IMR-90 (cell line): Measurements from ENCODE around the gene SCYL2. TPM values are rescaled to one million over a fixed set of nuclear protein-coding genes. Genes with fewer than 3 reads are reported as not detected.
"Not testable (repeated sequence)": the region's sequence is repeated elsewhere in the genome, so short reads cannot be mapped to it uniquely, and the experiment has no call there.

Experiments used
- ATAC-seq: fragments of 200-7000 bp; cut with Tn5 transposase; 2 replicates; pipeline ENCODE4 v1.9.1; 2020; ENCODE audit warnings: low read depth, mild to moderate bottlenecking, moderate library complexity
- BruUV-seq: library from RNA; stranded (reverse); fragments of 400-500 nt; replicated peaks from 2 replicates; lab custom pipeline; 2021; lab: Mats Ljungman, UMichigan
- CTCF ChIA-PET: fragments of 300-600 bp; formaldehyde crosslinking; extraction: SDS; loops from one replicate; lab custom pipeline; 2021; ENCODE audit warnings: antibody characterized with exemption; lab: Yijun Ruan, JAX
- POLR2A ChIA-PET: fragments of 300-600 bp; sonication (Branson Sonifier 250); formaldehyde crosslinking; loops from one replicate; lab custom pipeline; 2022; ENCODE audit warnings: antibody characterized with exemption; ENCODE audit not compliant: unreplicated experiment; lab: Charles Lee
- DNase-seq: peaks from one replicate; pipeline ENCODE4 v3.0.0; 2013
- H2AFZ ChIP-seq: replicated peaks from 2 replicates; pipeline ENCODE3; 2013; ENCODE audit warnings: low read length, mild to moderate bottlenecking; ENCODE audit not compliant: poor library complexity
- H2AK5ac ChIP-seq: 2 replicates; pipeline ENCODE4 v1.6.1; 2013; ENCODE audit warnings: low read depth, low read length, inconsistent platforms
- H2AK9ac ChIP-seq: replicated peaks from 2 replicates; pipeline ENCODE3; 2013; ENCODE audit warnings: mild to moderate bottlenecking, low read depth, low read length, moderate library complexity; ENCODE audit not compliant: poor library complexity
- H2BK120ac ChIP-seq: 2 replicates; pipeline ENCODE4 v1.6.1; 2013; ENCODE audit warnings: low read depth, low read length, inconsistent platforms
- H2BK15ac ChIP-seq: 3 replicates; pipeline ENCODE4 v1.6.1; 2013; ENCODE audit warnings: low read depth, low read length, inconsistent platforms
- H2BK20ac ChIP-seq: 2 replicates; pipeline ENCODE4 v1.6.1; 2013; ENCODE audit warnings: low read depth, mild to moderate bottlenecking, inconsistent platforms, low read length, moderate library complexity
- H2BK5ac ChIP-seq: 2 replicates; pipeline ENCODE4 v1.6.1; 2013; ENCODE audit warnings: mild to moderate bottlenecking, low read depth, low read length, inconsistent platforms; ENCODE audit not compliant: poor library complexity, severe bottlenecking
- H3K14ac ChIP-seq: replicated peaks from 2 replicates; pipeline ENCODE4 v1.6.1; 2013; ENCODE audit warnings: low read depth, low read length, inconsistent platforms
- H3K18ac ChIP-seq: 2 replicates; pipeline ENCODE4 v1.6.1; 2013; ENCODE audit warnings: low read depth, low read length, control low read depth
- H3K23ac ChIP-seq: 2 replicates; pipeline ENCODE4 v1.6.1; 2013; ENCODE audit warnings: low read depth, low read length, inconsistent platforms
- H3K27ac ChIP-seq: 2 replicates; pipeline ENCODE4 v1.5.1; 2013; ENCODE audit warnings: mild to moderate bottlenecking, control low read depth, low read length; ENCODE audit not compliant: insufficient read depth
- H3K27me3 ChIP-seq: 2 replicates; pipeline ENCODE4 v1.6.1; 2013; ENCODE audit warnings: low read length; ENCODE audit not compliant: control insufficient read depth, insufficient read depth
- H3K36me3 ChIP-seq: 2 replicates; pipeline ENCODE4 v1.6.1; 2013; ENCODE audit warnings: low read length, mixed read lengths; ENCODE audit not compliant: control insufficient read depth, insufficient read depth
- H3K4ac ChIP-seq: 2 replicates; pipeline ENCODE4 v1.6.1; 2013; ENCODE audit warnings: low read depth, low read length, inconsistent platforms
- H3K4me1 ChIP-seq: 2 replicates; pipeline ENCODE4 v1.6.1; 2013; ENCODE audit warnings: low read length, mixed read lengths; ENCODE audit not compliant: control insufficient read depth, insufficient read depth
- H3K4me2 ChIP-seq: 2 replicates; pipeline ENCODE4 v1.6.1; 2013; ENCODE audit warnings: low read depth, mild to moderate bottlenecking, control low read depth, low read length, moderate library complexity
- H3K4me3 ChIP-seq: 2 replicates; pipeline ENCODE4 v1.5.1; 2013; ENCODE audit warnings: low read depth, mild to moderate bottlenecking, control low read depth, low read length, moderate library complexity; ENCODE audit not compliant: insufficient read depth
- H3K56ac ChIP-seq: 2 replicates; pipeline ENCODE4 v1.6.1; 2013; ENCODE audit warnings: low read length, inconsistent platforms; ENCODE audit not compliant: insufficient read depth; ENCODE audit errors: extremely low read depth
- H3K79me1 ChIP-seq, 2 experiments: 2 replicates each; pipeline ENCODE4 v1.6.1; 2013; ENCODE audit warnings: low read length in 2 of 2, inconsistent platforms in 1 of 2, low read depth in 1 of 2
- H3K9ac ChIP-seq: 2 replicates; pipeline ENCODE4 v1.6.1; 2013; ENCODE audit warnings: low read depth, low read length, control low read depth
- H3K9me1 ChIP-seq: 2 replicates; pipeline ENCODE4 v1.6.1; 2013; ENCODE audit warnings: low read length, inconsistent platforms; ENCODE audit not compliant: insufficient read depth
- H3K9me3 ChIP-seq: 2 replicates; pipeline ENCODE4 v1.6.1; 2013; ENCODE audit warnings: low read length; ENCODE audit not compliant: control insufficient read depth, insufficient read depth
- H4K20me1 ChIP-seq: 2 replicates; pipeline ENCODE4 v1.6.1; 2013; ENCODE audit warnings: low read length, inconsistent platforms; ENCODE audit not compliant: insufficient read depth
- H4K5ac ChIP-seq: 2 replicates; pipeline ENCODE4 v1.6.1; 2013; ENCODE audit warnings: mild to moderate bottlenecking, low read depth, low read length, control low read depth
- H4K8ac ChIP-seq, 2 experiments: 2 replicates each; pipeline ENCODE4 v1.6.1; 2013; ENCODE audit warnings: low read depth in 2 of 2, low read length in 2 of 2, control low read depth in 1 of 2, inconsistent platforms in 1 of 2
- H4K91ac ChIP-seq: 2 replicates; pipeline ENCODE4 v1.6.1; 2013; ENCODE audit warnings: low read depth, low read length, inconsistent platforms; ENCODE audit not compliant: insufficient read depth
- CHD1 ChIP-seq: IDR thresholded peaks from 2 replicates; pipeline ENCODE4 v1.6.1; 2012; ENCODE audit warnings: low read depth, low read length, improper control_type of control experiment
- MXI1 ChIP-seq: IDR thresholded peaks from 2 replicates; pipeline ENCODE4 v1.6.1; 2012; ENCODE audit warnings: low read depth, mild to moderate bottlenecking, low read length, moderate library complexity, borderline replicate concordance
- POLR2A ChIP-seq: IDR thresholded peaks from 2 replicates; pipeline ENCODE4 v1.6.1; 2012; ENCODE audit warnings: mild to moderate bottlenecking, low read depth, low read length
- RCOR1 ChIP-seq: IDR thresholded peaks from 2 replicates; pipeline ENCODE4 v1.6.1; 2012; ENCODE audit warnings: mild to moderate bottlenecking, low read length, improper control_type of control experiment; ENCODE audit not compliant: insufficient replicate concordance
- SMC3 ChIP-seq: fragments of 150-350 bp; IDR thresholded peaks from 2 replicates; pipeline ENCODE4 v1.6.1; 2016; ENCODE audit warnings: low read depth, mild to moderate bottlenecking, antibody characterized with exemption, low read length, moderate library complexity
- WGBS, 2 experiments: methylation state at CpG; one replicate each; pipeline versions ENCODE4 v1.1.5 to v1.1.7; 2013; ENCODE audit warnings: missing lambda C conversion rate in 2 of 2; ENCODE audit not compliant: insufficient read length in 1 of 2; ENCODE audit errors: extremely low coverage in 2 of 2; 5-methylcytosine and 5-hydroxymethylcytosine counted together
- dilution Hi-C: fragments of 300-500 bp; cut with HindIII; formaldehyde crosslinking; loops from one replicate; pipeline ENCODE4 v1.14.3; 2018; ENCODE audit warnings: low sequenced_read_pairs; ENCODE audit not compliant: unreplicated experiment
- in situ Hi-C: fragments of 300-500 bp; cut with MboI; formaldehyde crosslinking; loops from 3 replicates; pipeline ENCODE4 v1.14.3; 2019; ENCODE audit warnings: low sequenced_read_pairs, inconsistent platforms, mixed read lengths
- intact Hi-C: fragments of 100-400 bp; cut with micrococcal nuclease; formaldehyde crosslinking; loops from 2 replicates; pipeline ENCODE4 v1.10.0; 2022
- polyA plus RNA-seq, 3 experiments: library from polyadenylated mRNA; depleted of rRNA; stranded (reverse); fragments of >200 nt; gene quantifications; 2 replicates each; pipeline ENCODE4 v1.2.3, GENCODE V29; 2012; ENCODE audit warnings: low replicate concordance in 1 of 3
- total RNA-seq: library from RNA; depleted of rRNA; stranded (reverse); fragments of >200 nt; gene quantifications from 2 replicates; pipeline ENCODE4 v1.2.3, GENCODE V29; 2012

The SCYL2 gene
- total and polyA plus RNA-seq, 2 of the 4 experiments (the other 2 are of a cell fraction) = 15.3 to 52.0 TPM

DNA sequence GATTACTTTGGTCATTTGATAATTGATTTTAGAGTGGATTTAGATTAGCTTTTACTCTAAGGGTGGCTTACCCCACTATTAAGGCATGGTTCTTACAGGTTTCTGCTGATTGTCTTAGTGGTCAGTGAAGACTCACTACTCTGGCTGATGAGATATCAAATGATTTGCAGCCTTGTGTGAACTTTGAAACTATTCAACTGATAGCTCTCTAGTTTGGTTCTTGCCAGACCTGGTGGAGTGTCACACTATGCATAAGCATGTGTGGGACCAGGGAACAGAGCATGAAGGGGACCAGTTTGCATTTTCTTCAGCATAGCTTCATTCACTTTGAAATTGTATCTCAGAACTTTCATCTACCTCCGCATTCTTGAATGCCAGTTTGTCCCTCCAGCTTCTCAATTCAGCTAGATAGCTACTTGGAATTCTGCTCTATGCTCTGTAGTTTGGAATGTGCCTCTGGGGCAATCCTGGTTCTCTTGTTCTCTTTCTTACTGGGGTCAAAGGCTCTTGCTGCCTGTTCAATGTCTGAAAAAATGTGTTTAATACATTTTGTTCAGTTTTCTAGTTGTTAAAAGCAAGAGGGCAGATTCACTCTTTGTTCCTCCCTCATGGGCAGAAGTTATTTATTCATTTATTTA is 12.7 kb downstream of the SCYL2 start:
- Histone ChIP-seq H3K56ac (no peak overlapping the region), H2BK20ac (no peak overlapping the region), H2AK5ac (no peak overlapping the region), H3K9me3 (no peaks in the 10 kb centered on the region), H2BK15ac (no peak overlapping the region), H3K79me1 (peaks cover 20 to 31% of the 10 kb centered on the region in 2 experiments; a peak in 3 of 4 replicates), H3K27ac (no peak overlapping the region), H2BK5ac (no peak overlapping the region), H4K8ac (no peak overlapping the region), H3K14ac (0 out of 2 replicates have a peak overlapping the region, but pooled peaks have one; percentile 49), H3K4me2 (no peak overlapping the region), H3K36me3 (peaks cover 6% of the 10 kb centered on the region; the same call in 1 of the 2 replicates), H4K91ac (no peak overlapping the region), H3K4me3 (no peak overlapping the region), H3K18ac (no peak overlapping the region), H3K9me1 (peaks cover 3% of the 10 kb centered on the region; the same call in 1 of the 2 replicates), H2BK120ac (no peak overlapping the region), H4K5ac (no peak overlapping the region), H3K27me3 (no peaks in the 10 kb centered on the region), H3K4ac (no peak overlapping the region), H2AFZ (no peak overlapping the region), H3K23ac (no peak overlapping the region), H2AK9ac (no peak overlapping the region), H4K20me1 (peaks cover 20% of the 10 kb centered on the region), H3K9ac (no peak overlapping the region), H3K4me1 (peaks cover 2% of the 10 kb centered on the region; the same call in 1 of the 2 replicates)
- in situ Hi-C loops (no loop called here), intact Hi-C loops (loop anchor here (5.0 kb wide), 1 partner anchor 33 kb away; no protein-coding TSS in a partner anchor), dilution Hi-C loops (no loop called here)
- ATAC-seq (peak; percentile 68), DNase-seq (no peak)
- no peak for TF ChIP-seq MXI1
- TF ChIP-seq POLR2A = no peak
- TF ChIP-seq CHD1 = no peak
- TF ChIP-seq SMC3 = no peak
- no peak for TF ChIP-seq RCOR1
- ChIA-PET POLR2A (interaction anchor here (0.6 kb wide), 1 partner anchor 78 kb away, joined by 12 read pairs; no protein-coding TSS in a partner anchor), CTCF (interaction anchor here (0.6 to 1.3 kb wide), 2 partner anchors 12 to 454 kb away, joined by 3 to 4 read pairs; no protein-coding TSS in a partner anchor)
- no TSS peak for BruUV-seq
- WGBS, 2 experiments = no CpG with 5 or more reads among the region's 1 CpG

DNA sequence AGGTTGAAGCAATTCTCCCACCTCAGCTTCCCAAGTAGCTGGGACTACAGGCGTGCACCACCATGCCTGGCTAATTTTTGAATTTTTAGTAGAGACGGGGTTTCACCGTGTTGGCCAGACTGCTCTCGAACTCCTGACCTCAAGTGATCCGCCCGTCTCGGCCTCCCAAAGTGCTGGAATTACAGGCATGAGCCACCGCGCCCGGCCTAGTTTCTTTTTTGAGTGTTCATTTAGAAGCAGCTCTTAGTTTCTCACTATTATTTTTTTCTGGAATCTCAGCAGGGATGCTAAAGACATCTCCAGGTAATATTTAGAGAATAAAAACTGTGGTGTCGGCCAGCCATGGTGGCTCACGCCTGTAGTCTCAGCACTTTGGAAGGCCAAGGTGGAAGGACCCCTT is 17.6 kb downstream of the SCYL2 start:
- CTCF ChIA-PET, H4K8ac ChIP-seq, H2AK5ac ChIP-seq, H4K91ac ChIP-seq, H2AK9ac ChIP-seq, DNase-seq, H3K4me2 ChIP-seq, H3K4me1 ChIP-seq, H3K9me3 ChIP-seq, H2AFZ ChIP-seq, H2BK20ac ChIP-seq, dilution Hi-C loops, H3K18ac ChIP-seq, H3K36me3 ChIP-seq, H2BK15ac ChIP-seq, BruUV-seq, H3K23ac ChIP-seq, POLR2A ChIA-PET, H3K27ac ChIP-seq, H4K20me1 ChIP-seq, ATAC-seq, H2BK5ac ChIP-seq, H3K4ac ChIP-seq, H3K14ac ChIP-seq, H3K27me3 ChIP-seq, H3K9ac ChIP-seq, H4K5ac ChIP-seq, intact Hi-C loops, H3K9me1 ChIP-seq, H2BK120ac ChIP-seq, H3K4me3 ChIP-seq, H3K56ac ChIP-seq, in situ Hi-C loops: not testable (repeated sequence)
- H3K79me1 ChIP-seq = peaks cover 21 to 27% of the 10 kb centered on the region in 2 experiments
- WGBS, 2 experiments = no CpG with 5 or more reads among the region's 12 CpGs
